ENCODE results near the gene BPIFB2. TPM values are rescaled to one million over a fixed set of nuclear protein-coding genes. Genes with fewer than 3 reads are reported as not detected.

The BPIFB2 gene
- total RNA-seq, 1 experiment from 2014 or later = 0.15 TPM

DNA sequence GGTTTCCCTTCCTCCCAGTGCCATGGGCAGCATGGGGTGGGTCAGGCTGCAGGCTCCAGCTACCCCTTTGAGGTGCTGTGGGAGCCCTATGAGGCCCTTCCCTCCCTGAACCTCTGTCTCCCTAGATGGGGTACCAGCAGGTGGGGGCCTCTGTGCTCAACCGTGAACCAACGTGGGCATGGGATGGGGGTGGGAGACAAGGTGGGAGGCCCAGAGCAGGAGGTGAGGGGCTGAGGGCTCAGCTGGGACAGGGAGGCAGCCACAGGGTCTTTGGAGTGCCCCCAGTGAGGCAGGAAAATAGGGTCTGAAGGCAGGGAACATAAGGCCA, 36.6 kb upstream of the BPIFB2 start:
- DNase-seq (ENCODE audit: low read depth, low spot score) = no peak
- Histone ChIP-seq H3K27ac (ENCODE audit: low read depth, low read length) (no peak overlapping the region), H3K9me2 (ENCODE audit: insufficient read depth) (no peaks in the 10 kb centered on the region), H3K79me2 (ENCODE audit: insufficient read depth, low read length) (no peaks in the 10 kb centered on the region), H3K4me1 (ENCODE audit: control insufficient read depth in 1 of 2, insufficient read depth in 2 of 2, low read length in 2 of 2) (no peaks in the 10 kb centered on the region), H2AFZ (ENCODE audit: low read depth, low read length, poor library complexity, severe bottlenecking) (no peak overlapping the region), H3K9ac (ENCODE audit: low read length) (no peak overlapping the region), H3K27me3 (ENCODE audit: insufficient read depth, low read length) (no peaks in the 10 kb centered on the region), H4K20me1 (ENCODE audit: insufficient read depth) (no peaks in the 10 kb centered on the region), H3K4me2 (ENCODE audit: low read length) (no peak overlapping the region), H3K4me3 (replicated peaks in 1 of 2; ENCODE audit: low read depth in 1 of 2, low read length in 2 of 2) (no peak overlapping the region), H3K36me3 (ENCODE audit: control insufficient read depth in 1 of 2, insufficient read depth in 2 of 2, low read length in 2 of 2) (no peaks in the 10 kb centered on the region), H3K9me3 (ENCODE audit: control insufficient read depth in 1 of 2, insufficient read depth in 1 of 2, low read depth in 1 of 2, low read length in 2 of 2) (no peaks in the 10 kb centered on the region)
- no peak for ATAC-seq
- BruUV-seq (replicated peaks) = no TSS peak
- ChIA-PET CTCF (no interaction called here), RAD21 (ENCODE audit: low non-redundant PET in 1 of 2, low total read pairs in 2 of 2, uncharacterized antibody in 2 of 2, unreplicated experiment in 2 of 2) (no interaction called here), POLR2A (no interaction called here)
- TF ChIP-seq, protein P1, sequence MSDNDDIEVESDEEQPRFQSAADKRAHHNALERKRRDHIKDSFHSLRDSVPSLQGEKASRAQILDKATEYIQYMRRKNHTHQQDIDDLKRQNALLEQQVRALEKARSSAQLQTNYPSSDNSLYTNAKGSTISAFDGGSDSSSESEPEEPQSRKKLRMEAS (IDR thresholded peaks at IDR 0.05) = no peak
- TF ChIP-seq, protein P2, sequence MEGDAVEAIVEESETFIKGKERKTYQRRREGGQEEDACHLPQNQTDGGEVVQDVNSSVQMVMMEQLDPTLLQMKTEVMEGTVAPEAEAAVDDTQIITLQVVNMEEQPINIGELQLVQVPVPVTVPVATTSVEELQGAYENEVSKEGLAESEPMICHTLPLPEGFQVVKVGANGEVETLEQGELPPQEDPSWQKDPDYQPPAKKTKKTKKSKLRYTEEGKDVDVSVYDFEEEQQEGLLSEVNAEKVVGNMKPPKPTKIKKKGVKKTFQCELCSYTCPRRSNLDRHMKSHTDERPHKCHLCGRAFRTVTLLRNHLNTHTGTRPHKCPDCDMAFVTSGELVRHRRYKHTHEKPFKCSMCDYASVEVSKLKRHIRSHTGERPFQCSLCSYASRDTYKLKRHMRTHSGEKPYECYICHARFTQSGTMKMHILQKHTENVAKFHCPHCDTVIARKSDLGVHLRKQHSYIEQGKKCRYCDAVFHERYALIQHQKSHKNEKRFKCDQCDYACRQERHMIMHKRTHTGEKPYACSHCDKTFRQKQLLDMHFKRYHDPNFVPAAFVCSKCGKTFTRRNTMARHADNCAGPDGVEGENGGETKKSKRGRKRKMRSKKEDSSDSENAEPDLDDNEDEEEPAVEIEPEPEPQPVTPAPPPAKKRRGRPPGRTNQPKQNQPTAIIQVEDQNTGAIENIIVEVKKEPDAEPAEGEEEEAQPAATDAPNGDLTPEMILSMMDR (IDR thresholded peaks at IDR 0.05 in 2 of 3, conservative IDR thresholded peaks at IDR 0.05 in 1 of 3; ENCODE audit: borderline replicate concordance in 1 of 3, insufficient read depth in 1 of 3, low read depth in 2 of 3, low read length in 2 of 3) = no peak
- TF ChIP-seq ELF1 (IDR thresholded peaks at IDR 0.05; ENCODE audit: borderline replicate concordance, low read depth) (no peak), CEBPB (IDR thresholded peaks at IDR 0.05; ENCODE audit: low read depth) (no peak), YY1 (IDR thresholded peaks at IDR 0.05; ENCODE audit: extremely low read depth, insufficient replicate concordance, low read depth, low read length) (no peak), EZH2 (IDR thresholded peaks at IDR 0.05) (no peak), POLR2A (IDR thresholded peaks at IDR 0.05; ENCODE audit: borderline replicate concordance, extremely low read depth, insufficient read depth, insufficient read length) (no peak), CBX3 (IDR thresholded peaks at IDR 0.05; ENCODE audit: low read depth) (no peak), EZH2phosphoT487 (IDR thresholded peaks at IDR 0.05; ENCODE audit: borderline replicate concordance) (no peak), POLR2AphosphoS5 (IDR thresholded peaks at IDR 0.05; ENCODE audit: low read depth, low read length) (no peak), TCF7L2 (IDR thresholded peaks at IDR 0.05; ENCODE audit: borderline replicate concordance, extremely low read depth, insufficient read depth, insufficient read length) (no peak), EGR1 (IDR thresholded peaks at IDR 0.05; ENCODE audit: low read depth) (no peak), JUND (IDR thresholded peaks at IDR 0.05) (no peak), SIN3A (IDR thresholded peaks at IDR 0.05; ENCODE audit: low read depth) (no peak), FOSL1 (IDR thresholded peaks at IDR 0.05; ENCODE audit: low read depth) (no peak), ZFX (IDR thresholded peaks at IDR 0.05) (no peak)
- TF ChIP-seq, protein P3, sequence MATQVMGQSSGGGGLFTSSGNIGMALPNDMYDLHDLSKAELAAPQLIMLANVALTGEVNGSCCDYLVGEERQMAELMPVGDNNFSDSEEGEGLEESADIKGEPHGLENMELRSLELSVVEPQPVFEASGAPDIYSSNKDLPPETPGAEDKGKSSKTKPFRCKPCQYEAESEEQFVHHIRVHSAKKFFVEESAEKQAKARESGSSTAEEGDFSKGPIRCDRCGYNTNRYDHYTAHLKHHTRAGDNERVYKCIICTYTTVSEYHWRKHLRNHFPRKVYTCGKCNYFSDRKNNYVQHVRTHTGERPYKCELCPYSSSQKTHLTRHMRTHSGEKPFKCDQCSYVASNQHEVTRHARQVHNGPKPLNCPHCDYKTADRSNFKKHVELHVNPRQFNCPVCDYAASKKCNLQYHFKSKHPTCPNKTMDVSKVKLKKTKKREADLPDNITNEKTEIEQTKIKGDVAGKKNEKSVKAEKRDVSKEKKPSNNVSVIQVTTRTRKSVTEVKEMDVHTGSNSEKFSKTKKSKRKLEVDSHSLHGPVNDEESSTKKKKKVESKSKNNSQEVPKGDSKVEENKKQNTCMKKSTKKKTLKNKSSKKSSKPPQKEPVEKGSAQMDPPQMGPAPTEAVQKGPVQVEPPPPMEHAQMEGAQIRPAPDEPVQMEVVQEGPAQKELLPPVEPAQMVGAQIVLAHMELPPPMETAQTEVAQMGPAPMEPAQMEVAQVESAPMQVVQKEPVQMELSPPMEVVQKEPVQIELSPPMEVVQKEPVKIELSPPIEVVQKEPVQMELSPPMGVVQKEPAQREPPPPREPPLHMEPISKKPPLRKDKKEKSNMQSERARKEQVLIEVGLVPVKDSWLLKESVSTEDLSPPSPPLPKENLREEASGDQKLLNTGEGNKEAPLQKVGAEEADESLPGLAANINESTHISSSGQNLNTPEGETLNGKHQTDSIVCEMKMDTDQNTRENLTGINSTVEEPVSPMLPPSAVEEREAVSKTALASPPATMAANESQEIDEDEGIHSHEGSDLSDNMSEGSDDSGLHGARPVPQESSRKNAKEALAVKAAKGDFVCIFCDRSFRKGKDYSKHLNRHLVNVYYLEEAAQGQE (IDR thresholded peaks at IDR 0.05; ENCODE audit: low read depth) = no peak
- intact Hi-C loops (cut with micrococcal nuclease) = no loop called here

Measured in HCT116 (cell line).